ENCODE results near the gene TMEM203.

TMEM203 gene

GRCh38 chr9:137234758-137235423, 29.4 kb upstream of the TMEM203 start:
- no peak for DNase-seq (ENCODE audit: low read depth in 2 of 2)
- H3K4me3 ChIP-seq (replicated peaks in 1 of 2; ENCODE audit: low read depth in 2 of 2, low read length in 2 of 2): no peak overlapping the region
- no peak for TF ChIP-seq CTCF (IDR thresholded peaks at IDR 0.05; ENCODE audit: low read depth, low read length)

GRCh38 chr9:137234055-137234697, 28.7 kb upstream of the TMEM203 start:
- TF ChIP-seq CTCF (IDR thresholded peaks at IDR 0.05; ENCODE audit: low read depth, low read length): no peak
- H3K4me3 ChIP-seq (replicated peaks in 1 of 2; ENCODE audit: low read depth in 2 of 2, low read length in 2 of 2): no peak overlapping the region
- DNase-seq (ENCODE audit: low read depth in 2 of 2): no peak

DNA sequence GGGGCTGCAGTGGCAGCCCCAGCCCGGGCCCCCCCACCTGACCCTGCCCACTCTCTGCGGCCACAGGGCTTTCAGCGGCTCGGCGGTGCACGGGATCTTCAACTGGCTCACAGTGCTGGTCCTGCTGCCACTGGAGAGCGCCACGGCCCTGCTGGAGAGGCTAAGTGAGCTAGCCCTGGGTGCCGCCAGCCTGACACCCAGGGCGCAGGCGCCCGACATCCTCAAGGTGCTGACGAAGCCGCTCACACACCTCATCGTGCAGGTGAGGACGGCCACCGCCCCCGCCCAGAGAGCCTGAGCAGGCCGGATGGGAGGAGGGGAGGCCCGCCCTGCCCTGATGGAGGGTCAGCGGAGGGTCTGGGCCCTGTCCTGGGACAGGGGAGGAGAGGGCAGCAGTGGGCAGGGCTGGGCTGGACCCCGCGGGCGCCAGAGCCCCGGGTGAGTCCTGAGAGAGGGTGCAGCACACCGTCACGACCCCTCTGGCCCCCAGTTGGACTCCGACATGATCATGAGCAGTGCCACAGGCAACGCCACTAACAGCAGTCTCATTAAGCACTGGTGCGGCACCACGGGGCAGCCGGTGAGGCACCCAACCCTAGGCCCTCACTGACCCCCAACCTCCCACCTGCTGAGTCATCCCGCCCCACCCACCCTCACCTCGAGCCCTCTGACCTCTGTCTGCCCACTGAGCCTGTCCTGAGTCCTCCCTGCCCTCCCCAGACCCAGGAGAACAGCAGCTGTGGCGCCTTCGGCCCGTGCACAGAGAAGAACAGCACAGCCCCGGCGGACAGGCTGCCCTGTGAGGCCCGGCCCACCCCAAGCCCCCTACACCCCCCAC, 27.9 kb upstream of the TMEM203 start:
- no peak for TF ChIP-seq CTCF (IDR thresholded peaks at IDR 0.05; ENCODE audit: low read depth, low read length)
- no peak for DNase-seq (ENCODE audit: low read depth in 2 of 2)
- H3K4me3 ChIP-seq (replicated peaks in 1 of 2; ENCODE audit: low read depth in 2 of 2, low read length in 2 of 2): no peak overlapping the region

- H3K4me3 ChIP-seq (replicated peaks in 1 of 2; ENCODE audit: low read depth in 2 of 2, low read length in 2 of 2): no peak overlapping the region
- TF ChIP-seq CTCF (IDR thresholded peaks at IDR 0.05; ENCODE audit: low read depth, low read length): no peak
- DNase-seq (ENCODE audit: low read depth in 2 of 2): no peak
Observed at GRCh38 chr9:137232510-137232909, 27.1 kb upstream of the TMEM203 start.

DNA sequence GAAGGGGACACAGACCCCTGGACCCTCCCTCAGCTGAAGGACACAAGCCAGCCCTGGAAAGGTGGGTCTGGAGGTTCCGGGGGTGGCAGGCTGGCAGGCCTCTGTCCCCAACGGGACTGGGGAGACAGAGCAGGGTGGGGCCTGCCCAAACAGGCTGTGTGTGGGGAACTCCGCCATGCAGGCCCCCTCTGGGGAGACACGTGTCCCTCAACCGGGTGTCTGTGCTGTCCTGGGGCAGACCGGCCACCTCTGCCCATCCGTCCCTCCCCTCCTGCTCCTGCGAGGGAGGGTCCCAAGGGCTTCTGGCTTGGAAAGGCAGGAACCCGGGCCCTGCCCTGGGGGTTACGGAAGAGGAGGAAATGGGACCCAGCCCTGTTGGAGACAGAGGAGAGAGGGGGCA, 26.7 kb upstream of the TMEM203 start:
- H3K4me3 ChIP-seq (replicated peaks in 1 of 2; ENCODE audit: low read depth in 2 of 2, low read length in 2 of 2): no peak overlapping the region
- TF ChIP-seq CTCF (IDR thresholded peaks at IDR 0.05; ENCODE audit: low read depth, low read length): no peak
- no peak for DNase-seq (ENCODE audit: low read depth in 2 of 2)

DNA sequence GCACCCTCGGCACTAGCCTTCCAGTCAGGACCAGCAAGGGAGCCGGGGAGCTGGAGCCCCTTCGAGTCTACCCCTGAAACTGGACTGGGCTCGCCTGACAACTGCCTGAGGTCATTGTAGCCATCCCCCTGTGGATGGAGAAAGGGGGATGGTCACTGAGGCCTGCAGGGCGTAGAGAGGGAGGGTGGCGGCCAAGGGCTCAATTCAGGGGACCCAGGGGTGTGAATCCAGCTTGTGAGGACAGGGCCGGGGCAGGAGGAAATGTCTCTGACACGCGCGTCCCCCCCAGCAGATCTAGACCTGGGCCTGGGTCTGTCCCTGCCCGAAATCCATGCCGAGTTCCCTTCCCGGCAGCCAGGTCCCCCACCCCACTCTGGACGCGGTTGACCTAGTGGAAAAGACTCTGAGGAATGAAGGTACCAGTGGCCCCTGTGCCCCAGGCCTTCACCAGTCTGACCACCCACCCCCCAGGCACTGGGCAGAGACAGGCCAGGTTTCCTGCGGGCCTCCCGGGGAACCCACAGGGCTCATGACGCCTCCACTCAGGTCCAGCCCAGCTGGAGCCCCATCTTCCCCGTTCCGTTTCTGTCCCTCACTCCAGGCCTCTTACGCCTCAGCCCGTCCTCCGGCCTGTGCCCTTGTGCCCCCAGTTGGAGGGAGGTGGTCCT, 26.1 kb upstream of the TMEM203 start:
- H3K4me3 ChIP-seq (replicated peaks in 1 of 2; ENCODE audit: low read depth in 2 of 2, low read length in 2 of 2): no peak overlapping the region
- DNase-seq (ENCODE audit: low read depth in 2 of 2): no peak
- no peak for TF ChIP-seq CTCF (IDR thresholded peaks at IDR 0.05; ENCODE audit: low read depth, low read length)
